HG02938 (cell line): Measurements from ENCODE around the gene SPINK13.
"Not testable (repeated sequence)": the region's sequence is repeated elsewhere in the genome, so short reads cannot be mapped to it uniquely, and the experiment has no call there.

Source experiments
- ATAC-seq: cut with Tn5 transposase; IDR thresholded peaks from one replicate; pipeline ENCODE4 v1.9.1; 2021; ENCODE audit warnings: mild to moderate bottlenecking, moderate library complexity; ENCODE audit not compliant: unreplicated experiment

The SPINK13 gene, protein sequence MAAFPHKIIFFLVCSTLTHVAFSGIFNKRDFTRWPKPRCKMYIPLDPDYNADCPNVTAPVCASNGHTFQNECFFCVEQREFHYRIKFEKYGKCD

DNA sequence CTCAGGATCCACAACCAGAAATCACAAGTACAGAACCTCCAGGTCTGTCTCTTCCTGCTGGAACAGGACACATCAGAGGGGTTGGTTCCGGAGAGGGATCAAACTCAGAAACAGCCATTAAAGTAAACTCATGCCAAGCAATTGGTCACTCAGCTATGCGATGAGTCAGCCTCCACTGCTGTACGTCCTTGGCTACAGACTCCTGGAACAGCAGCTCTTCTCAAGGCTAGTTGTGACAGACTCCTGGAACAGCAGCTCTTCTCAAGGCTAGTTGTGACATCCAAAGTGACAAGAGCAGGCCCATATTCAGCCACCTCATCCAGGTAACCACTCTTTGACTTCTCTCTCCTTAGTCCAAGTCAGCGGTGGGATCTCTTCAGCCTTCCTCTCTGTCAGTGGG is at the start of gene SPINK13:
TSS of gene SPINK13 (plus strand) at position 229 of the 400 bp plus-strand sequence. CDS start 1,279 bp downstream, outside the sequence.
- ATAC-seq: no peak

DNA sequence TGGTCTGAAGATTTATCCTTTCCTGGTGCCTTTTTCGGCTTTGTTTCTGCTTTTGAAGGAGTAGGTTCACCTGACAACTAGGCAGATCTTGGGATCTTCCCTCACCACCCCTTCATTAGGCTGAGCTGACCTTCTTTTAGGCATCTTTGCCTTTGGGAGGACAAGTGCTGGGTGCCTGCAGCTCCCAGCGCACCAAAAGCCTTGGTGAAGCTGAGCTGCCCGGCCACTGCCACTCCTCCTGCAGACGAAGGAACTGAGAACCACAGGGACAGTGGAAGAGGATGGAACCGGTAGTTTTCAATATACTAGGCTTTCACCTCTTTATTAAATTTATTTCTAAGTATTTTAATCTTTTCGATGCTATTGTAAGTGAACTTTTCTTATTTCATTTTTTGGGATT is 47.1 kb upstream of the SPINK13 start:
- ATAC-seq: no peak

DNA sequence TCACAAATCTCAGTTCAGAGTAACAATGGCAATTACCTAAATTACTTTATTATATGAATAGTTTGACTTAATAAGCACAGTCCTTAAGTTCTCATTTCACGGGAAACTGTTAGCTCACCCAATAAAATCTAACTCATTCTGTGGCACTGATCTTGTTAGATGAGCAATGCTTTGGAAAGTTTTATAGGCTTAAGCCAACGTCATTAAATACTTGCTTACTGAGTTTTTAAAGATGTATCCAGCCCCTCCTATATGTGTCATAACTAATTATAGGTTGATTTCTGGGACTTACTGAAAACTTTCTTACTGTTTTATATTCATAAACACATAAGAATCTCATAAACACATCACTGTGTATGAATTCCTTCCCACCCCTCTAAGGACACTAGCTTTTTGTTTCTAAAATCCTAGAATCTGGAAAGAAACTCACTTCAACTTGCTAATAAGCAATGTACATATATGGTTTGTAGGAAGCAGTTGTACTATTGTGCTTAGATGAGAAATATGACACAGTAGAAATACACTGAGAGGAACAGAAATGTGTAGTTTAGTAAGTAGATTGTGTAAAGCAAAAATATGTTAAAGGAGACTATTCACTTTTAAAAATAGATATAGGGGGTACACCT is 44.4 kb upstream of the SPINK13 start:
- ATAC-seq: no peak

DNA sequence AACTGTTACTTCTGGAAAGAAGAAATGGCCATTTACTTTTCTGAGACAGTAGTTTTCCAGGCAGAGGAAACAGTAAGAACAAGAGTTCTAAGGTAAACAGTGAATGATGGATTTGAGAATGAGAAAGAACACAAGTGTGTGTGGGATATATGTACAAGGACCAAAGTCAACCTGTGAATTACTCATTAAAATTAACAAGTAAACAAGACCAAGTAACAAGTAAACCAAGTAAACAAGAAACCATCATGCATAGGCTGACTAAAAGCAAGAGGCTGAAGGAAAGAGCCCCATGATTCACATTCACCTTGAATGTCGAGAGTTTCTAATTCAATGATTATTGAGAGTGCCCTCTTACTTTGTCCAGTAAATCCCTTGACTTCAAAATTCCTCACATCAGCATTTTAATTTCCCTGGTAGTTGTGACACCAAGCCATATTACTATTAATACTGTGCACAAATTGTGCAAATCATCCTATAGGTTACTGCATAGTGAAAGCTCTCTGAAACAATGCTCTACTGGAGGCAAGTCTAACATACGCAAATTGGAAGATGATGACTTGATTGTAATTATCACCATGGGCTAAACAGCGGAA is 40.1 kb upstream of the SPINK13 start:
- ATAC-seq: no peak

DNA sequence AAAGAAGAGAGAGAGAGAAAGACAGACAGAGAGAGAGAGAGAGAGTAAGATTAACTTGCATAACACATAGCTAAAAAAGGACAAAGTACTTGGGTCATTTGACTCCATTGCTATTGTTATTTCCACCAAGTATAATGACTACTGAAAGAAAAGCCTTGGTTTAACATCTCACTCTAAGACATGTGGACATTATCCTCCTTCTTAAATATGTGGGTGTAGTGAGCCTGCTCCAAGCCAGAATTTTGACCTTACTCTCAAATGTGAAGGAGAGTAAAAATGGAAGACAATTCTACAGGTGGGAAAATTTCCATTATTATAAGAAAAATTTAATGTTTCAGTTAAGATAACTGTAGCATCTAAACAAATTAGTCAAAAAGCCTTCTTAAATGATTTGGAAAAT is 38.8 kb upstream of the SPINK13 start:
- no peak for ATAC-seq

DNA sequence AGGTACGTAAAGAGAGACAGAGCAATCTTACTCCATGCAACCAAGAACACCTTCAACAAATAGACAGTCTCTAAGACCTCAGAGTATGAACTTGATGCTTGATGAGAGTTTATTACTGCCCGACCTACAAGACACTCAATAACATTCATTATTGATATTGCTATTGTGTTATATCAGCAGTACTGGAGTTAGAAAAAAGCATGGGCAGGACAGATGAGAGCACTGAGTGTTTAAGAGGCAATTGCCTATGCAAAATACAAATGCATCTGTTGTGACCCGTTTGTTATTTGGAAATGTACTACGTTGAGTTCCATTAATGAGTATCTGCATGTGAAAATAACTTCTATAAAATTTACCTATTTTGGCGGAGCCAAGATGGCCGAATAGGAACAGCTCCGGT is 38.4 kb upstream of the SPINK13 start:
- no peak for ATAC-seq

DNA sequence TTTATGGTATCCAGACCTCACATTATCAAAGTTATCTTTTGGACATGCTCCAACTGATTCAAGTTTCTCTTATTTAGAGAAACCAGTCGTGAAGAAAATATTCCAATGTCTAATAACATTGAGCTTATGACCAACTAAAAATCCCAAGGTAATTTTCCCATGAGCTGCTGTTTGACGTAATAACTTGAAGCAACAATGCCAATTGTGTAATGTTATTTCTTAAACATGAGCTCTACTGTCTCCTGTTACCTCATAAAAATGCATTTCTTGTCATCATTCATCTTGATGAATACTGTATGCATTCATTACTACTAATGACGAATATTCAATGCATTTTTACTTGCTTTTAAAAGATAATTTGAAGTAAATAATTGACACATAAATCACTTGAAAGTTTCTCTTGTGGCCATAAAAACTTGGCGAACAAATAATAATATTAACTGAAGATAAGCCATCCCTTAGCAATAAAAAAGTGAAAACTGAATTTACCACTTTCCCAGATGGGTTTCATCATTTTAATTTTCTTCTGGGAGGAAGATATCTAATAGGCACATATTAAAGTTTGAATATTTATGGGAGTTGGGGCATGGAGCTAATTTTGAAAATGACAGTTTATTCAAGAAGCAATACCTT is 30.7 kb upstream of the SPINK13 start:
- no peak for ATAC-seq

DNA sequence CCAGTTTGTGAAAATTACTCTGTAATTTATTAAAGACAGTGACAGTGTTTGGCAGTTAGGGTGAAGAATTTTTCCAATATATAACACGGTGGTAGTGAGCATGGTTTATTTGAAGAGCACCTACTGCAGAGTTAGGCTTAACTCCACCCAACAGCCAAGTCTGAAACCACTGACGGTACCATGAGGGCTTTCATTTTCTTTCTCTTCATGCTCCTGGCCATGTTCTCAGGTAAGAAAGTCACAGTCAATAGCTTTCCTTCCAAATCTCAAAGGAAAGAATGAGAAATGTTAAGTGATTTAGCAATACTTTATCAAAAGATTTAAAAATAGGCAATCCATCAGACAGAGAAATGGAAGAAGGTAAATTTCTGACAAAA is 30.2 kb upstream of the SPINK13 start, which contains the start of gene MARCOL:
TSS of gene MARCOL (plus strand) at position 108 of the 377 bp plus-strand sequence. CDS start at position 181, 73 bp downstream.
- ATAC-seq: no peak

DNA sequence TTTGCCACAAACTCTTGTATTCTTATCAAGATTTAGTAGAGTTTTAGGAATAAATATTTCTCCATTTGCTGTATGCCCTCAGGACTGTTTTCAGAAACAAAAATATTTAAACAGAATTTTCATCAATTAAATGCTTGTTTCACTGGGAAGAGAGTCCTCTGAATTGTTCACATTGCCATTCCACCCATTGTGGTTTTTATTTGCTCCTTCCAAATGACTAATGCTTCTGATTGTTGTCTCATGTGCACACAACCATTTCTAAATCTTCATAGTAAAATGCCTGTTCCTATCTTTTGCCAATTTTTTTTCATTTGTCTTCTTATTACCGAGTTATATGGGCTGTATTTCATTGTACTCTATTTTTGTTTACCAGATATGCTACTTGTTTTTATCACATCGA is 19.7 kb upstream of the SPINK13 start:
- ATAC-seq: no peak

DNA sequence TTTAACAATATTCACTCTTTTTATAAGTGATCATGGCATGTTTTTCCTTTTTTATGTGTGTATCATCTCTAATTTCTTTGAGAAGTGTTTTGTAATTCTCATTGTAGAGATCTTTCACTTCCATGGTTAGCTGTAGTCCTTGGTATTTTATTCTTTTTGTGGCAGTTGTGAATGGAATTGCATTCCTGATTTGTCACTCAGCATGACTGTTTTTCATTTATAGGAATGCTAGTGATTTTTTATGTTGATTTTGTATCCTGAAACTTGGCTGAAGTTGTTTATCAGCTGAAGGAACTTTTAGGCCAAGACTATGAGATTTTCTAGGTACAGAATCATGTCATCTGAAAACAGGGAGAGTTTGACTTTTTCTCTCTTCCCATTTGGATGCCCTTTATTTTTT is 13.1 kb upstream of the SPINK13 start:
- no peak for ATAC-seq

DNA sequence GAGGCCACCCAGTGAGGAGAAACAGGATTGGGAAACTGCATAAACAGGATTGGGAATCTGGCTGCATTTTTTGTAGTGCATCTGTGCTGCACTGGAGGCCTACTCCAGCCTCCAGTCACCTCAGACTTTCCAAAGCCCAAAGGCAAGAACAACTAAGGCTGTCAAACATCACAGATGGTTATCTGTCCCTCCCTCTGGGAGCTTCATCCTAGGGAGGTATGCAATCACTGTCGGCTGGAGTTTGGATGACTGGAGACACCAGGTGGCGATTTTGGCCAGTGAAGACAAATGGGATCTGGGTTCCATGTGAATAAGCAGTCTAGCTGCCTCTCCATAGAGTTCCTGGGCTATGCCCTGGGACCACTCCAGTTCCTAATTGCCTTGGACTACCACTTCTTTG is 9.3 kb upstream of the SPINK13 start:
- ATAC-seq: no peak

DNA sequence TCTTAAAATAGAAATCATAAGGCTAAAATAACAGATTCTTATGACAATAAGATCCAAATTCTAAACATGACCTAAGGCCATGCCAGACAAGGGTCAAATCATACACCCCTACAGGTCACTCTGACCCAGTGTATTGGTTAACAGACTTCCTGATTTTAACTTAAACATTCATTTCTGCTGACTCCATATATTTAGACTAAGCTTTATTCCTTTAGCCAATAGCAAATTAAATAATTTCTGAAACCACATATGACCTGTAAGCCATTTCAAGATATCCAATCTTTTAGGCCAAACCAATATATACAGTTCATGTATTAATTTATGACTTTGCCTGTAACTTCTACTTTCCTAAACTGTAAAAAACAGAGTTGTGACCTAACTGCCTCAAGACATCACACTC is 7.4 kb upstream of the SPINK13 start:
- ATAC-seq: no peak

DNA sequence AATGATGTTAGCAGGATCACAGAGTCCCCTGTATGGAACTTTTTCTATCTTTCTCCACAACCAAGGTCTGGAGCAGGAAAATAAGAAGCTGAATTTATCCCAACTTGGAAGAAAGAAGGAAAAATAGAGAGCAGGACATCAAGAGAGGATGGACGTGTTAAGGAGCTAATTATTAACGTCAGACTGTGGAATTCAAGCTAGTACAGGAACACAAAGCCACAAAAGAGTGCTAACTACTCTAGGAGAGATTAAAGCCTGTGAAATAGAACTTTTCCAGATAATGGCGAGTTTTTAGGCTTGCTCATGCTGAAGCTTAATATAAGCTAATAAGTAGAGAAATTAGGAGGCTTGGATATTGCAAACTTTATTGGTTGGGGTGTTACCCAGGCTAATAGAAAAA is 632 bp upstream of the SPINK13 start:
- ATAC-seq: no peak

DNA sequence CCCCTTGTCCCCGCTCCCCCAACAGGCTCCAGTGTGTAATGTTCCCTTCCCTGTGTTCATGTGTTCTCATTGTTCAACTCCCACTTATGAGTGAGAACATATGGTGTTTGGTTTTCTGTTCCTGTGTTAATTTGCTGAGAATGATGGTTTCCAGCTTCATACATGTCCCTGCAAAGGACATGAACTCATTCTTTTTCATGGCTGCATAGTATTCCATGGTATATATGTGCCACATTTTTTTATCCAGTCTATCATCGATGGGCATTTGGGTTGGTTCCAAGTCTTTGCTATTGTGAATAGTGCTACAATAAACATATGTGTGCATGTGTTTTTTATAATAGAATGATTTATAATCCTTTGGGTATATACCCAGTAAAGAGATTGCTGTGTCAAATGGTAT is 6.5 kb downstream of the SPINK13 start:
- not testable (repeated sequence) for ATAC-seq

DNA sequence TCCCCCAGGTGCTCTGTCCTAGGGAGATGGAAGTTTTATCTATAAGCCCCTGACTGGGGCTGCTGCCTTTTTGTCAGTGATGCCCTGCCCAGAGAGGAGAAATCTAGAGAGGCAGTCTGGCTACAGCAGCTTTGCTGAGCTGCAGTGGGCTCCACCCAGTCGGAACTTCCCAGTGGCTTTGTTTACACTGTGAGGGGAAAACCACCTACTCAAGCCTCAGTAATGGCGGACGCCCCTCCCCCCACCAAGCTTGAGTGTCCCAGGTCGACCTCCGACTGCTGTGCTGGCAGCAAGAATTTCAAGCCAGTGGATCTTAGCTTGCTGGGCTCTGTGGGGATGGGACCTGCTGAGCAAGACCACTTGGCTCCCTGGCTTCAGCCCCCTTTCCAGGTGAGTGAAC is 12.3 kb downstream of the SPINK13 start:
- ATAC-seq: not testable (repeated sequence)

DNA sequence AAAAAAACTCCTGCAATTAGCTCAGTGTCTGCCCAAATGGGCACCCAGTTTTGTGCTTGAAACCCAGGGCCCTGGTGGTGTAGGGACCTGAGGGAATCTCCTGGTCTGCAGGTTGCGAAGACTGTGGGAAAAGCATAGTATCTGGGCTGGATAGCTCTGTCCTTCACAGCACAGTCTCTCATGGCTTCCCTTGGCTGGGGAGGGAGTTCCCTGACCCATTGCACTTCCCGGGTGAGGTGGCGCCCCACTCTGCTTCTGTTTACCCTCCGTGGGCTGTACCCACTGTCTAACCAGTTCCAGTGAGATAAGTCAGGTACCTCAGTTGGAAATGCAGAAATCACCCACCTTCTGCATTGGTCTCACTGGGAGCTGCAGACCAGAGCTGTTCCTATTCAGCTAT is 12.7 kb downstream of the SPINK13 start:
- ATAC-seq: not testable (repeated sequence)

DNA sequence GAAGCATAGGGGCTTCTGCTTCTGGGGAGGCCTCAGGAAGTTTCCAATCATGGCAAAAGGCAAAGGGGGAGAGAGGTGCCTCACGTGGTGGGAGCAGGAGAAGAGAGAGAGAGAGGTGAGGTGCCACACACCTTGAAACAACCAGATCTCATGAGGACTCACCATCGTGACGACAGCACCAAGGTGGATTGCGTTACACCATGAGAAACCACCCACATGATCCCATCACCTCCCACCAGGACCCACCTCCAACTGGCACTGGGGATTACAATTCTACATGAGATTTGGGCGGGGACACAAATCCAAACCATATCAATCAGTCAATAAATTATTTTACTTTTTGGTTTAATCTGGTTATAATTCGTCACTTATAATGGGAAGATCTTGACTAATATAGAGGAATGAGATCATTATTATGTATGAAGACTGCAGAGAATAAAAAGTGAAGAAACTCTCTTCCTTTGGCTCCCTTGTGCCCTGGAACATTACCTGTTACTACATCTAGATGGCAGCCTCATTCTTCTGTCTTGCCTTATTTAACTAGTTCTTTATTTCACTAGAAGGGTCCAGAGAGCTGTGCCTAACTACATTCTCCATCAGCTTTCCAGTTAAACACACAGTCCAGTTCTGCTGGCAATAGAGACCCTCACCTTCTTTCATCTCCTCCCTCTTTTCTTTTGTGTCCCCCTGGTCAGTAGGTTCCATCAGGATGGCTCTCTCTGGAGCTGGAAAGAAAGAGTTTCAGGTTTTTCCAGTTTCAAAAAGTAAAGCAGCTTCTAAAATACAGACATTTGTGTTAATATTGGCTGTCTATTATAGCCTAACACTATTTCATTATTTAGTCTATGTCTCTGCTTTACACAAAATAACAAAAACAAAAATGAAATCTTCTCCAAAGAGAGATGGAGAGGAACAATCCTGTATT is 21.9 kb downstream of the SPINK13 start:
- ATAC-seq: peak; percentile 47

DNA sequence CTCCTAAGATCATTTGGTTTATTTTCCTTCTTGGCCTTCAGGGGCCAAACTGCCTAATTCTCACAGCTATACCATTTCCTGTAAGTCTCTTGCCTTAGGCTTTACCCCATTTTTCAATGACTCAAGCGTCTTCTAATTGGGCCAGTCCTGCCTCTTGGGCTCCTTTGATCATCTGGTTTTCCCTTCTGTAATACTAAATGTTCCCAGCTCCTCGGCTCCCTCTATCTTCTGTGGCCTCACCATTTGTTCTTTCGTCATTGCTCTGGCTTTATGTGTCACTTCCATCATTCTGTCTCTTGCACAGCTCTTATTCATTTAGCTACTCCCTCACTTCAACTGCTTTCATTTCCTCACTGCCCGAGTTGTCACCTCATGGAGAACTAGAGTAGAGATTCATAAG is 29.1 kb downstream of the SPINK13 start:
- no peak for ATAC-seq

DNA sequence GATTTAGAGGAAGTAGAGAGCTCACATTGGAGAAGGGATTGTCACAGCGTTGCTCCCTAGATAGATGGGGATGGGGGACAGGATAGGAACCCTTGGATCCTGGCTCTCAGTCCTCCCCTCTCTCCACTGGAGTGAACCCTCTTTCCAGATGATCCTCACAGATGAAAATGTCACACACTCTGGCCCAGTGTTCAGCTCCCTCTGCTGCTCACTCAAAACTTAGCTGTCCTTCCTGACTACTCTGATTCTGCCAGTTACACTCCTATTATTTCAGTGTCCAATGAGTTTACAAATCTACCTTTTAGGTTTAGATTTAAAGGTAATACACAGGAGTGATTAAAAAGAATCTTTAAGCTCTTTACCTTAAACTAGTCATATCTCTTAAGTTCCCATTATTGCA is 37.9 kb downstream of the SPINK13 start:
- no peak for ATAC-seq

DNA sequence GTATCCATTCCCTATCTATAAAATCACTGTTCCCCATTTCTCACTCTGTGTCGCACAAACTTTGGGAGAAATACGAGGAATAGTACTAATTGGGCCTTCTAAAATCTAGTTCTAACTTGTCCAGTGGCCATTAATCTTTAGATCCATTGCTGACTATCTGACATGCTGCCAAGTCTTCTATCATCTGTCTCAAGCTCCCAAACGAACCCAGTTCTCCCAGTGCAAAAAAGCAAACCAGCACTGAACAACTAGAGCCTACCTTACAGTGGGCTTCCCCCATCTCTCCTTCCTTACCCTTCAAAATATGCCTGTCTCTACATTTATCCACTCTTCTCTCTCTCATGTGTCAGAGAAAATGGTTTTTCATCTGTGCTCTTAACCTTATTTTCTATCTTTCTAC is 40.4 kb downstream of the SPINK13 start:
- no peak for ATAC-seq

DNA sequence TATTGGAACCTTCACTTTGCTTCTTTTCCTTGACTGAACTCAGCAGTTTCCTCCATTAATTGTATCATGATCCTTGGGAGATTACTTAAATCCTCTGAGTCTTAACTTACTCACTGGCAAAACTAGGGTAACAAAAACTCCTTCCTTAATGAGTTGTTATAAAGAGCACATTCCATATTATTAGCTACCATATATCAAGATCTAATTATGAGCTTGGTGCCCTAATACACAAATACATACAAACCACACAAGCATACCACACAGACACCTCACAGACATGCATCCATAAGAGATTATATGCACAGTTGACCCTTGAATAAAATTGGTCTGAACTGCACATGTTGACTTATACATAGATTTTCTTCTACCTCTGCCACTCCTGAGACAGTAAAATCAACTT is 41.2 kb downstream of the SPINK13 start:
- ATAC-seq: no peak
